NCI-H2171 (cell line): ENCODE data around the gene KIRREL3.
A peak's percentile ranks its signal among the peaks of the same experiment; 100 is the strongest.

ENCODE experiments used
- DNase-seq: peaks from one replicate; lab custom pipeline; 2025; lab: John Stamatoyannopoulos, UW

KIRREL3 gene

GRCh38 chr11:126663749-126664592 lies 336.6 kb downstream of the KIRREL3 start:
- no peak for DNase-seq

DNA sequence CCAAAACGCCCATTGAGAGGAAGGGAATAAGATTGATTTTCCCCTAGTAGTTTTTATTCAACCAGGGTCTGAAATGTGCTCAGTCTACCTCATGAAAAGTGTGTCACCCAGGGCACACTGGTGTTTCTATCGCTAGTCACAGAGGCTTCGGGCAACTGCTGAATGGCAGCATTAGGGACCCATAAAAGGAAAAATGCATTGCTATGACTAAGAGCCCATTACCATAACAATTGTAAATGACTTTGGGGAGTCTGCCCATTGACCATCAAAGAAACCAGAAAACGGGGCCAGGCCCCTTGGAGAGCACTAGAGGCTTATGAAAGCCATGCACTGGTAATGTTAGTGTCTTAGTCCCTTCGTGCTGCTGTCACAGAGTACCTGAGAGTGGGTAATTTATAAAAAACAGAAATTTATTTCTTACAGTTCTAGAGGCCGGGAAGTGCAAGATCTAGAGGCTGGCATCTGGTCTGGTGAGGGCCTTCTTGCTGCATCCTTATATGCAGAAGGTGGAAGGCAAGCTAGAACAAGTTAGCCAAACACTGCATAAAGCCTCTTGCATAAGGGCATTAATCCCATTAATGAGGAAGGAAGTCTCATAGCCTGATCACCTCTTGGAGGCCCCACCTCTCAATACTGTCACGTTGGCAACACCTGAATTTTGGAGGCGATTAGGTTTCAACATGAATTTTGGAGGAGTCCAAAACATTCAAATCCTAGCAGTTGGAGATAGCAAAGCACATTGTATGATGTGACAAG lies 338.4 kb downstream of the KIRREL3 start:
- no peak for DNase-seq

GRCh38 chr11:126660761-126661425 lies 339.7 kb downstream of the KIRREL3 start:
- peak; percentile 23 for DNase-seq

DNA sequence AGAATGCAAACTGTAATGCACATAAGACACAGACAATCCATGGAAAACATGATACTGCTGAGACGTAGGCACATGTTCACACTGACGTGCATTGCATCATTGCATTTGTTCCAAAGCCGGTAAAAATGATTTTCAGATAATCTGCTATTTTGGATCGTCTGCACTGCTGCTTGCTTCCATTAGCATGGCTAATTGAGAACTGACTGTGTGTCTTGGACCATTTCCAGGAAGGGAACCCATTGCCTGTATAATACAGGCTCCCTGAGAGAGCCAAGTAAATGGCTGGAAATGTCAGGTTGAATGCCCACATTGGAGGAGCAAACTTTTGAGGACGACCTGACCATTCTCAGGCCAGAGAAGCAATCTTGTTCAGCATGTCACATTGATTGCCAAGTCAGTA lies 340.2 kb downstream of the KIRREL3 start:
- DNase-seq, result no peak

GRCh38 chr11:126658306-126659056 lies 342.1 kb downstream of the KIRREL3 start:
- DNase-seq, result no peak

- no peak for DNase-seq
Observed at GRCh38 chr11:126655807-126656128, 344.8 kb downstream of the KIRREL3 start.

- no peak for DNase-seq
Observed at GRCh38 chr11:126654886-126655806, 345.4 kb downstream of the KIRREL3 start.

- DNase-seq, result no peak
Observed at GRCh38 chr11:126653040-126653439, 347.5 kb downstream of the KIRREL3 start.

DNA sequence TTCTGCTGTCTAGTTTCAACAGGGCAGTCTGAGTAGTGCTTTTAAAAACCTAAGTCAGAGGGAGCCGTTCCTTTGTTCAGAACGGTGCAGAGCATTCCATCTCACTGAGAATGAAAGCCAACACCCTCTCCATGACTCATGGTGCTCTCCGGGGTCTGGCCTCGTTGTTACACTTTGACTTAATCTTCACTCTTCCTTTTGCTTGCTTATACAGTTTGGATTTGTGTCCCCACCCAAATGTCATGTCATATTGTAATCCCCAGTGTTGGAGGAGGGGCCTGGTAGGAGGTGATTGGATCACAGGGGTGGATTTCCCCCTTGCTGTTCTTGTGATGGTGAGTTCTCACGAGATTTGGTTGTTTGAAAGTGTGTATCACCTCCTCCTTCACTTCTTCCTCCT lies 352.8 kb downstream of the KIRREL3 start:
- DNase-seq, result no peak

GRCh38 chr11:126646701-126647557 lies 353.6 kb downstream of the KIRREL3 start:
- no peak for DNase-seq

GRCh38 chr11:126645186-126645585 lies 355.4 kb downstream of the KIRREL3 start:
- DNase-seq, result no peak

DNA sequence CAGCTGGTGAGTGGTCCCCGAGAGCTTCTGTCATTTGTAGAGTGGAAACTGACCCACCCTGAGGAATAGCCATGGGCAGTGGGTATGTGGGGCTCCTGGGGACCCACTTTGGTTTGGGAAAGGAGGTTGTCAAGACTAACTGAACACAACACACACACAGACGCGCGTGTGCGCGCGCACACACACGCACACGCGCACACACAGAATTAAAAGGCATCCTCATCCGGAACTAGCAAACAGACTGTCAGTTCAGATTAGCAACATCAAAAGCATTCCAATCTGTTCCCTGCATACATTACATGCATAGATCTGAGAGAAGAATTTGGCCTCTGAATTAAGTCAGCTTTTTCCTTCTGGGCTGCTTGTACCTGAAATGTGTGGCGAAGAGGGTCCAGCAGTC lies 360.4 kb downstream of the KIRREL3 start:
- DNase-seq, result no peak

- DNase-seq, result no peak
Observed at GRCh38 chr11:126639692-126640091, 360.9 kb downstream of the KIRREL3 start.

- DNase-seq, result no peak
Observed at GRCh38 chr11:126638648-126639047, 361.9 kb downstream of the KIRREL3 start.

- DNase-seq, result no peak
Observed at GRCh38 chr11:126637795-126638175, 362.8 kb downstream of the KIRREL3 start.

DNA sequence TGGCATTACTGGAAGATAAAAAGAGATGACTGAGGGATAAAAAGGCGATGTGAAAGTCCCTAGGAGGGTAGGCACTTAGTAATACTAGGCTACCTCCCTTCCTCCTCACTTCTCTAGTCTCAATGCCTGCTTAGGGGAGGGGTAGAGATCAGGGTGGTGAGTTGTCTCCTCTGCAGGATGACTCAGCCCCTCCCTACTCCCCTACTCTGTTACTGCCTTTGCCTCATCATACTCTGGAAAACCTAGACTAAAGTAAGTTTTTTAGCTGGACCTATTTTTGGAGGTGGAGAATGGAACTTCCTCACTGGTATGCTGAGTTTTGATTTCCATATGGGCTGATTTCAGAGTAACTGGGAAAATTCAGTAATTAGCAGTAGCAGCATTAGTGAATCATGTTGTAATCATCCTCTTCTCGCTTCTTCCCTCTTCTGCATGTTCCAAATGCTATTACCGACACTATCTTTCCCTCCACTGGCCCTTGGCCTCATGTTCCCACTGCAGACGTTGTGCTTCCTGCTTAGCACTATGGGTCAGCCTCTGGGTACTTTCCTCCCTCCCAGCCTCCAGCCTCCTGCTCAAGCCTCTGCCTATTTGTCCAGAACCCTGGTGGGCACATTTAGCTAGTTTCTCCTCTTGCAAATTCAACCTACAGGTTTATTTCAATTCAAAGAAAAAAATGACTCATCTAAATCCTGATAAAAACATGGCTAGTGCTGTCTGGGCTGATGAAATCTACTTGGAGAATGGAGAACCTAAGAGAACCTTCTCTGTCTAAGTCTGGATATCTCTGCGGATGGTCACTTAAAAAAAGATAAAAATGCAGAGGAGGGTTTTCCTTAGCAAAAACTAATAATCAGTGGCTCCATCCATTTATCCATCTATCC lies 363.4 kb downstream of the KIRREL3 start:
- DNase-seq, result no peak

DNA sequence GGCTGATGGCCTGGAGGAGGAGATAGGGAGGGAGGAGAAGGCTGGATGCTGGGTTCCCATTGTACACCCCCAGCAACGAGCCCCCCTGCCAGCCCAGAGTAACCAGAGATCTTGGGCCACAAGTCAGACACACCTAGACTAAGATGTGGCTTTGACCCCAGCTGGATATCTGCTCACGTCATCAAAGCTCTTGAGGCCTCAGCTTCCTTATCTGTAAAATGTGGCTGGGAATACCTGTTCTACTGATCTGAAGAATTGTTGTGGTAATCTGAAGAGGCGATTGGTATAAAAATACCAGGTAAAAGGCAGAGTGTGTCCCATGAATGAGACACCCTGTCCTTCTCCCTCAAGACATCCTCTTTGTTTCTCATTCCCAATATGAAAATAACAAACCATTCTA lies 365.1 kb downstream of the KIRREL3 start:
- DNase-seq, result no peak

DNA sequence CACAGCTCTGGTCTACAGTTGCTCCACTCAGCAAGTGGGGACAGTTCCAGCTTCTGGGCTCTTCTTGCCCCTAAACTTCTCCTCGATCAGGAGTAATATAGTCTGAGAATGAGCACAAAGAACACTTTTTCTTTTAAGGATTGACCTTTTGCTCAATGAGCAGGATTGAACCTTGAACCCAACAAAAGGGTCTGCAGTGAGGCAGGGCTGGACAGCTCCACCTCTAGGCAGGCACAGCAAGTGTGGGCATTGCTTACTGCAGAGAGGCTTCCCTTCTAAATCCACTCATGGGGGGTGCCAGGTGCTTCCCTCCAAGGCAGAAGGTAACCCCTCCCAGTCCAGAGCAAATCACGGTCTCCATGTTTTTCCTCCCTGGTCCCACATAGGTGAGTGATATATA lies 365.6 kb downstream of the KIRREL3 start:
- DNase-seq, result no peak

- DNase-seq, result no peak
Observed at GRCh38 chr11:126633330-126633729, 367.2 kb downstream of the KIRREL3 start.
